H1 (cell line): ENCODE results near the gene LUZP1. TPM values are rescaled to one million over a fixed set of nuclear protein-coding genes. Genes with fewer than 3 reads are reported as not detected.

Experiments used
- CTCF ChIA-PET: fragments of 300-600 bp; sonication (Branson Sonifier 250); formaldehyde crosslinking; loops from one replicate; lab custom pipeline; 2021; ENCODE audit not compliant: partially characterized antibody; lab: Charles Lee
- POLR2A ChIA-PET: fragments of 300-600 bp; sonication (Branson Sonifier 250); formaldehyde crosslinking; loops from one replicate; lab custom pipeline; 2021; ENCODE audit warnings: inconsistent platforms; ENCODE audit not compliant: partially characterized antibody; lab: Charles Lee
- DNase-seq, 2 experiments: peaks; one replicate each; pipeline versions ENCODE4 v3.0.0 to v3.0.0-alpha.2; 2010 to 2022; ENCODE audit warnings: low spot score in 2 of 2, low read depth in 1 of 2, mixed read lengths in 1 of 2
- FAIRE-seq: peaks from 2 replicates; lab custom pipeline; 2011; peaks lifted over from hg19 to GRCh38; lab: Jason Lieb, UNC
- H2AFZ ChIP-seq: 2 replicates; pipeline ENCODE4 v1.8.1; 2012; ENCODE audit warnings: low read length, inconsistent platforms
- H2AK5ac ChIP-seq: 2 replicates; pipeline ENCODE4 v1.6.1; 2013; ENCODE audit warnings: low read depth, low read length
- H2BK120ac ChIP-seq: replicated peaks from 2 replicates; pipeline ENCODE3; 2013; ENCODE audit warnings: low read depth, low read length, inconsistent platforms
- H2BK12ac ChIP-seq: 2 replicates; pipeline ENCODE4 v1.6.1; 2013; ENCODE audit warnings: low read depth, low read length
- H2BK15ac ChIP-seq: 2 replicates; pipeline ENCODE4 v1.6.1; 2013; ENCODE audit warnings: low read length
- H2BK20ac ChIP-seq: 2 replicates; pipeline ENCODE4 v1.6.1; 2013; ENCODE audit warnings: low read length
- H2BK5ac ChIP-seq: 2 replicates; pipeline ENCODE4 v1.6.1; 2013; ENCODE audit warnings: low read depth, low read length
- H3K14ac ChIP-seq: 2 replicates; pipeline ENCODE4 v1.6.1; 2013; ENCODE audit warnings: inconsistent platforms; ENCODE audit not compliant: insufficient read length
- H3K18ac ChIP-seq: 2 replicates; pipeline ENCODE4 v1.6.1; 2013; ENCODE audit warnings: low read length; ENCODE audit errors: extremely low read depth
- H3K23ac ChIP-seq: 2 replicates; pipeline ENCODE4 v1.6.1; 2013; ENCODE audit warnings: inconsistent platforms; ENCODE audit not compliant: insufficient read length
- H3K23me2 ChIP-seq: 2 replicates; pipeline ENCODE4 v1.6.1; 2013; ENCODE audit warnings: low read depth, low read length
- H3K27ac ChIP-seq: 2 replicates; pipeline ENCODE4 v1.6.1; 2011; ENCODE audit warnings: low read depth, low read length, inconsistent platforms
- H3K27me3 ChIP-seq, 4 experiments: replicated peaks in 1 of 4; 1 replicate in 1 of 4; 2 replicates in 3 of 4; pipeline versions ENCODE4 v1.6.1 to v1.8.1; 2011 to 2013; ENCODE audit warnings: low read length in 3 of 4, mild to moderate bottlenecking in 3 of 4, inconsistent platforms in 2 of 4, mixed read lengths in 2 of 4, moderate library complexity in 1 of 4; ENCODE audit not compliant: control insufficient read depth in 3 of 4, insufficient read depth in 3 of 4; ENCODE audit errors: extremely low read depth in 1 of 4
- H3K36me3 ChIP-seq, 4 experiments: 2 replicates each; pipeline versions ENCODE4 v1.6.1 to v1.8.1; 2011 to 2013; ENCODE audit warnings: mild to moderate bottlenecking in 4 of 4, low read length in 3 of 4, moderate library complexity in 2 of 4, control low read depth in 1 of 4, inconsistent platforms in 1 of 4; ENCODE audit not compliant: insufficient read depth in 4 of 4, control insufficient read depth in 2 of 4
- H3K4ac ChIP-seq: replicated peaks from 2 replicates; pipeline ENCODE3; 2013; ENCODE audit warnings: low read length, low read depth, mixed read lengths, inconsistent platforms; ENCODE audit not compliant: insufficient read length
- H3K4me1 ChIP-seq, 4 experiments: replicated peaks in 1 of 4; 1 replicate in 1 of 4; 2 replicates in 3 of 4; pipeline versions ENCODE4 v1.6.1 to v1.8.1; 2011 to 2013; ENCODE audit warnings: low read length in 3 of 4, inconsistent platforms in 2 of 4, mixed read lengths in 1 of 4; ENCODE audit not compliant: insufficient read depth in 4 of 4, control insufficient read depth in 3 of 4
- H3K4me2 ChIP-seq, 2 experiments: 2 replicates each; pipeline versions ENCODE4 v1.6.1 to v1.8.1; 2011 to 2013; ENCODE audit warnings: low read depth in 2 of 2, low read length in 2 of 2, control low read depth in 1 of 2, inconsistent platforms in 1 of 2, mild to moderate bottlenecking in 1 of 2; ENCODE audit not compliant: insufficient read depth in 1 of 2
- H3K4me3 ChIP-seq, 4 experiments: fragments of 200-600, 300-600 bp in 1 of 4; sonication (generic), shearing (Covaris generic), sonication (Bioruptor Twin) in 1 of 4; 2 replicates each; pipeline versions ENCODE4 v1.5.1 to v1.8.1; 2011 to 2016; ENCODE audit warnings: low read length in 4 of 4, low read depth in 3 of 4, control low read depth in 2 of 4, inconsistent platforms in 2 of 4, mild to moderate bottlenecking in 2 of 4, mixed read lengths in 1 of 4, moderate library complexity in 1 of 4; ENCODE audit not compliant: insufficient read depth in 2 of 4; ENCODE audit errors: extremely low read depth in 1 of 4
- H3K56ac ChIP-seq: replicated peaks from 2 replicates; pipeline ENCODE3; 2013; ENCODE audit warnings: low read depth, mild to moderate bottlenecking, mixed read lengths, low read length, inconsistent platforms; ENCODE audit not compliant: insufficient read length
- H3K79me1 ChIP-seq: 2 replicates; pipeline ENCODE4 v1.6.1; 2013; ENCODE audit warnings: low read depth, low read length, control low read depth
- H3K79me2 ChIP-seq, 2 experiments: 2 replicates each; pipeline versions ENCODE4 v1.6.1 to v1.8.1; 2012 to 2013; ENCODE audit warnings: low read length in 2 of 2, mild to moderate bottlenecking in 2 of 2, inconsistent platforms in 1 of 2; ENCODE audit not compliant: insufficient read depth in 2 of 2, control insufficient read depth in 1 of 2
- H3K9ac ChIP-seq, 4 experiments: replicated peaks in 1 of 4; 1 replicate in 1 of 4; 2 replicates in 3 of 4; pipeline versions ENCODE4 v1.6.1 to v1.8.1; 2011 to 2013; ENCODE audit warnings: low read depth in 3 of 4, low read length in 3 of 4, control low read depth in 2 of 4, mild to moderate bottlenecking in 2 of 4, moderate library complexity in 2 of 4, inconsistent platforms in 1 of 4; ENCODE audit errors: extremely low read depth in 1 of 4
- H3K9me3 ChIP-seq, 2 experiments: 2 replicates each; pipeline versions ENCODE4 v1.6.1 to v1.8.1; 2012 to 2013; ENCODE audit warnings: mild to moderate bottlenecking in 2 of 2, moderate library complexity in 2 of 2, control low read depth in 1 of 2, inconsistent platforms in 1 of 2, low read depth in 1 of 2, low read length in 1 of 2, mixed read lengths in 1 of 2; ENCODE audit not compliant: insufficient read depth in 2 of 2
- H4K20me1 ChIP-seq, 2 experiments: replicated peaks in 1 of 2; 2 replicates each; pipeline versions ENCODE3 to v1.8.1; 2011 to 2013; ENCODE audit warnings: inconsistent platforms in 2 of 2, low read length in 2 of 2, mild to moderate bottlenecking in 1 of 2; ENCODE audit not compliant: insufficient read depth in 2 of 2, control insufficient read depth in 1 of 2
- H4K5ac ChIP-seq: 2 replicates; pipeline ENCODE4 v1.6.1; 2013; ENCODE audit warnings: low read length, low read depth, mixed read lengths, inconsistent platforms; ENCODE audit not compliant: insufficient read length
- H4K8ac ChIP-seq: 2 replicates; pipeline ENCODE4 v1.8.0; 2013; ENCODE audit warnings: mild to moderate bottlenecking, moderate library complexity, low read length, inconsistent platforms; ENCODE audit not compliant: insufficient read depth; ENCODE audit errors: extremely low read depth
- H4K91ac ChIP-seq: replicated peaks from 2 replicates; pipeline ENCODE3; 2013; ENCODE audit warnings: low read length, mixed read lengths, inconsistent platforms; ENCODE audit not compliant: insufficient read length
- ASH2L ChIP-seq: fragments of 200-600, 300-600 bp; sonication (generic); IDR thresholded peaks from one replicate; pipeline ENCODE4 v1.7.1; 2017; ENCODE audit warnings: low read length
- CBX5 ChIP-seq: fragments of 300-800, 300-1000 bp; sonication (generic); IDR thresholded peaks from 2 replicates; pipeline ENCODE4 v1.7.1; 2016; ENCODE audit warnings: antibody characterized with exemption, low read length, low read depth
- CBX8 ChIP-seq: fragments of 300-800, 300-1000 bp; sonication (generic); IDR thresholded peaks from 2 replicates; pipeline ENCODE4 v1.7.1; 2016; ENCODE audit warnings: low read depth, low read length, borderline replicate concordance
- CEBPB ChIP-seq: IDR thresholded peaks from 2 replicates; pipeline ENCODE4 v1.6.1; 2012; ENCODE audit warnings: low read depth, low read length
- EP300 ChIP-seq, 2 experiments: IDR thresholded peaks; 1 replicate in 1 of 2; 2 replicates in 1 of 2; pipeline ENCODE4 v1.6.1; 2011 to 2012; ENCODE audit warnings: low read depth in 2 of 2, low read length in 2 of 2, mild to moderate bottlenecking in 2 of 2, borderline replicate concordance in 1 of 2, inconsistent platforms in 1 of 2, moderate library complexity in 1 of 2
- EZH2 ChIP-seq: fragments of 200-600 bp; sonication (generic); IDR thresholded peaks from 2 replicates; pipeline ENCODE4 v1.7.1; 2012; ENCODE audit warnings: low read depth, mild to moderate bottlenecking, moderate library complexity, low read length, inconsistent platforms; ENCODE audit not compliant: severe bottlenecking
- JUND ChIP-seq: IDR thresholded peaks from 2 replicates; pipeline ENCODE4 v1.6.1; 2011; ENCODE audit warnings: mild to moderate bottlenecking, improper control_type of control experiment, low read length
- KDM1A ChIP-seq: fragments of 200-600, 300-600 bp; sonication (generic); IDR thresholded peaks from 2 replicates; pipeline ENCODE4 v1.7.1; 2016; ENCODE audit warnings: mild to moderate bottlenecking, low read length, borderline replicate concordance
- NRF1 ChIP-seq: IDR thresholded peaks from 2 replicates; pipeline ENCODE4 v1.6.1; 2011; ENCODE audit warnings: mild to moderate bottlenecking, low read depth, low read length, improper control_type of control experiment
- POLR2AphosphoS5 ChIP-seq: IDR thresholded peaks from 2 replicates; pipeline ENCODE4 v1.6.1; 2011; ENCODE audit warnings: low read depth, low read length
- SAP30 ChIP-seq: fragments of 300-600 bp; sonication (generic); IDR thresholded peaks from 2 replicates; pipeline ENCODE4 v1.7.1; 2012; ENCODE audit warnings: low read length, moderate library complexity, mild to moderate bottlenecking, inconsistent platforms; ENCODE audit not compliant: insufficient read depth, insufficient replicate concordance
- TCF12 ChIP-seq: IDR thresholded peaks from 2 replicates; pipeline ENCODE4 v1.6.1; 2011; ENCODE audit warnings: low read depth, mild to moderate bottlenecking, low read length
- YY1 ChIP-seq: IDR thresholded peaks from 2 replicates; pipeline ENCODE4 v1.6.1; 2011; ENCODE audit warnings: low read depth, mild to moderate bottlenecking, low read length
- WGBS, 2 experiments: shearing (Covaris generic) in 1 of 2; methylation state at CpG; one replicate each; pipeline versions ENCODE4 v1.1.6 to v1.1.7; 2013 to 2015; ENCODE audit warnings: low lambda C conversion rate in 2 of 2, mixed read lengths in 2 of 2, inconsistent platforms in 1 of 2, low coverage in 1 of 2, missing lambda C conversion rate in 1 of 2; ENCODE audit not compliant: insufficient replicate concordance in 2 of 2, insufficient coverage in 1 of 2, insufficient read length in 1 of 2; ENCODE audit errors: extremely low coverage in 1 of 2, missing lambda C conversion rate in 1 of 2; 5-methylcytosine and 5-hydroxymethylcytosine counted together
- polyA plus RNA-seq, 7 experiments: library from polyadenylated mRNA; depleted of rRNA in 3 of 7; stranded (reverse) in 5 of 7; unstranded in 2 of 7; fragments of >200 nt in 5 of 7; fragments of 200-250 nt in 2 of 7; gene quantifications; 1 replicate in 5 of 7; 2 replicates in 1 of 7; 4 replicates in 1 of 7; pipeline versions ENCODE4 v1.2.1 to v1.2.3, GENCODE V29; 2011 to 2013; ENCODE audit warnings: missing spikeins in 2 of 7, mixed read lengths in 2 of 7
- total RNA-seq: library from RNA; stranded (reverse); fragmentation: NEBNext Ultra II Directional; extraction: Animal tissue kit (Norgen Biotek cat#: 25700); gene quantifications from 2 replicates; pipeline ENCODE4 v1.2.1, GENCODE V29; 2021

LUZP1 gene
- total and polyA plus RNA-seq, 2 of the 8 experiments (the other 6 are each of a cell fraction or from before 2014, with no cell fraction given), result 14.0 to 60.5 TPM

DNA sequence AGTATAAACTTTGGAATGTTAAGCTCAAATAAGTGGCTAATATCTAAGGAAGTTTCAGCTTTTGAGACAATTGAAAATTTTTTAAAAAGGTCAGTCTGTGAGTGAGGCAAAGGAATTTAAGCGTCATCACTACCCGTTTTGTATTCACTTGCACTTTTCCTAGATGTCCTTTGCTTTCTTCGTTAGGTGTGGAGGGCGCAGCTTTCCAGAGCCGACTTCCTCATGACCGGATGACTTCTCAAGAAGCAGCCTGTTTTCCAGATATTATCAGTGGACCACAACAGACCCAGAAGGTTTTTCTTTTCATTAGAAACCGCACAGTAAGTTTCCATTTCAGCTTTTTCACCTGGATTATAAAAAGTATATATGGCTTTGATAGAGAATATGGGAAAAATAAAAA, 118.5 kb downstream of the LUZP1 start:
- no peak overlapping the region for H2BK5ac ChIP-seq
- no peak overlapping the region for H3K4me3 ChIP-seq
- DNase-seq (no peak), FAIRE-seq (no peak)
- H4K91ac ChIP-seq, result no peak overlapping the region
- H3K14ac ChIP-seq, result no peak overlapping the region
- H4K20me1 ChIP-seq, result peaks cover 6 to 10% of the 10 kb centered on the region in 2 experiments
- POLR2A ChIA-PET, result no interaction called here
- no peak overlapping the region for H2BK12ac ChIP-seq
- H3K4me1 ChIP-seq, result no peaks in the 10 kb centered on the region; a peak in 2 of 7 replicates
- no peak overlapping the region for H2BK20ac ChIP-seq
- peaks cover 0 to 78% of the 10 kb centered on the region in 2 experiments; a peak in 3 of 4 replicates for H3K79me2 ChIP-seq
- H3K18ac ChIP-seq, result no peak overlapping the region
- no peak overlapping the region for H3K9ac ChIP-seq
- H3K27ac ChIP-seq, result no peak overlapping the region
- peaks cover 3% of the 10 kb centered on the region; the same call in 1 of the 2 replicates for H3K79me1 ChIP-seq
- no peaks in the 10 kb centered on the region for H3K23me2 ChIP-seq
- H4K8ac ChIP-seq, result no peak overlapping the region
- H3K27me3 ChIP-seq, result no peaks in the 10 kb centered on the region
- TF ChIP-seq TCF12, result no peak
- TF ChIP-seq CBX5, result no peak
- no peak for TF ChIP-seq SAP30
- TF ChIP-seq NRF1, result no peak
- no peak for TF ChIP-seq YY1
- no peak for TF ChIP-seq ASH2L
- no peak for TF ChIP-seq CEBPB
- no peak for TF ChIP-seq EP300 (IDR thresholded peaks at IDR 0.05; ENCODE audit: borderline replicate concordance in 1 of 2, low read depth in 2 of 2, low read length in 2 of 2)
- TF ChIP-seq POLR2AphosphoS5, result no peak
- no peak for TF ChIP-seq EZH2
- no peak for TF ChIP-seq CBX8
- TF ChIP-seq KDM1A, result no peak
- TF ChIP-seq JUND, result no peak
- no peak overlapping the region for H2BK15ac ChIP-seq
- H2BK120ac ChIP-seq, result no peak overlapping the region
- H3K4me2 ChIP-seq, result no peak overlapping the region
- CTCF ChIA-PET, result interaction anchor here (1.5 to 2.9 kb wide), 2 partner anchors 8 to 31 kb away, joined by 3 to 21 read pairs; no protein-coding TSS in a partner anchor
- 91% methylated on average over 7 of the region's 7 CpGs; no CpG with 5 or more reads in 1 of the 2 experiments for WGBS, 2 experiments
- H2AFZ ChIP-seq, result no peak overlapping the region
- H3K23ac ChIP-seq, result no peak overlapping the region
- H3K36me3 ChIP-seq, result peaks cover 10 to 47% (median 23%) of the 10 kb centered on the region in 4 experiments
- H3K4ac ChIP-seq, result no peak overlapping the region
- no peak overlapping the region for H4K5ac ChIP-seq
- H3K56ac ChIP-seq, result no peak overlapping the region
- H2AK5ac ChIP-seq, result no peak overlapping the region
- no peaks in the 10 kb centered on the region for H3K9me3 ChIP-seq
